Activated CD8-positive, alpha-beta memory T cell treated with anti-CD3 and anti-CD28 coated beads for 4 hours (primary cell): ENCODE results near the gene CHD2.
"Not testable (repeated sequence)": the region's sequence is repeated elsewhere in the genome, so short reads cannot be mapped to it uniquely, and the experiment has no call there.

Experiments
- DNase-seq, 2 donors: peaks; one replicate each; pipeline ENCODE4 v3.0.0-alpha.2; 2020; ENCODE audit warnings: low read depth in 2 of 2

The CHD2 gene

DNA sequence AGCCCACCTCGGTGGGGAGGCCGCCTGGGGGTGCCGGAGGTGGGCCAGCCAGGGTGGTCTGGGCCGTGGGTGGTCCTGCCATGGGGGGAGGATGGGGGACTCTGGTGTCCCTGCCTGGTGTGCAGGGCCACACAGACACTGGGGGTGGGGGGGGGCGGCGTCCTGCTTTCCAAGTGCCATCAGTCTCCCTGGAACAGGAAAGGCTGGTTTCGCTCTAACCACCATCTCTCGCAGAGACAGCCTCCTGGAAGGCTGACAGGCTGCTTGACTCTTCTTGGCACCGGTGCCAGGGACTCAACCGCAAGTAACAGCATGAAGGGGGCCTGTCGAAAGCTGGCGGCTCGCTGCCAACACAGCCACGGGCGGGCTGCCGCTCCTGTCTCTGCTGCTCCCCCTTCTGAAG is 148.6 kb downstream of the CHD2 start:
- DNase-seq = no peak

DNA sequence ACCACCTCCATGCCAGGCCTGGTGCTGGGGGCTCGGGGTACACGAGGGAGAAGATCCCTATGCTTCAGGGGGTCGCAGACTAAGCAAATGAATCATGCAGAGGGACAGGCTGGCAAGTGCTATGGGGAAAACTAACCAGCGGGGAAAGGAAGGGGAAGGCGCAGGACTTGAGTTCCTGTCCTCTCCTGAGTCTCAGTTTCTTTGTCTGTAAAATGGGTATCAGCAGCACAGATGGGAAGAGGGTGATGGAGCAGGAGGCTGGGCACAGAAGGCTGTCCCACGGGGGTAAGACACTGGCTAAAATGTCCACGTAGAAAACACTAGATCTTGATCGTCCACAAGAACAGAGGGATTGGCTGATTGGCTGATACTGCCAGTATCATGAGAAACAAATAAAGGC is 149.1 kb downstream of the CHD2 start:
- DNase-seq = no peak

DNA sequence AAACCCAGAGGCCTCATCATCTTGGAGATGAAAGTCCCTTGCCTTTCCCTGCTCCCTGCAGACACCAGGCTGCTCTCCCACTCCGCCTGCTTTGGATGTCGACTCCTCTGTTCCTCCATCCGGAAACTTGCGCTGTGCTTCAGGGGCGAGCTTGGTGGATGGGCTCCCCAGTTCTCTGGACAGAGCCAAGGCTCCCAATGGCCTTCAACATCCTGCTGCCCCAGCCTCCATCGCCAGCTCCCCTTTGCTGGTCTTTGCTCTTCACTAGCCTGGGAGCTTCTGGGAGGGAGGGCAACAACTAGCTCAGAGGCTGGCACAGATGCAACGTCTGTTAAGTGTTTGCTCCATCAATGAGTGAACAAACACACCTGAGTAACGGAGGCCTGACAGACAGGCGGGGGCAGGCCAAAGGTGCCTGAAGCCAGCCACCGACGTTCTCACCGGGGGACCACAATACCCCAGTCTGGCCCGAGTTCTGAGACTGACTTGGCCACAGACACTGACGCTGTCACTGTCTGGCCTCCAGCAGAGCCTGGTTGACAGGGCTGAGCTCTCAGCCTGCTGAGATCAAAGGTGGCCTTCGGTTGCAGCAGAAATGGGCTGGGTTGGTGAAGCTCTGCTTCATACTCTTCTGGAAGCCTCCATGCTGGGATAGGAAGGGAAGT is 149.9 kb downstream of the CHD2 start:
- no peak for DNase-seq

DNA sequence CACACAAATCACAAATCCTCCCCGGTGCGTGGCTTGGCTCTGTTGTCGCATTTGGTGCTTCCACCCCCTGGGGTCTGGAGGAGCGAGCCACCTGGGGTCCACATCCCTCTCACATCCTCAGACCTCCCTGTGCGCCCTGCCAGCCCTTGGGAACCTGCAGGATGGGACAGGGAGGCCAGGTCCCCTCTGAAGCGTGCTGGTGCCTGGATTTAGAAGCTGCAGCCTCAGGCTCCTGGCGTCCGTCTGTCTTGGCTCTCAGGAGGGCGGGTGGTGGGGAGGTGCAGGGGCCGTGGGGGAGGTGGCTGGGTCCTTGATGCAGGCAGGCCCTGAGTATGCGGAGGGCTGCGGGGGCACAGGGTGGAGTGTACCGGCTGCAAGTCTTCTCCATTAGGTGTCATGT is 150.5 kb downstream of the CHD2 start:
- no peak for DNase-seq

DNA sequence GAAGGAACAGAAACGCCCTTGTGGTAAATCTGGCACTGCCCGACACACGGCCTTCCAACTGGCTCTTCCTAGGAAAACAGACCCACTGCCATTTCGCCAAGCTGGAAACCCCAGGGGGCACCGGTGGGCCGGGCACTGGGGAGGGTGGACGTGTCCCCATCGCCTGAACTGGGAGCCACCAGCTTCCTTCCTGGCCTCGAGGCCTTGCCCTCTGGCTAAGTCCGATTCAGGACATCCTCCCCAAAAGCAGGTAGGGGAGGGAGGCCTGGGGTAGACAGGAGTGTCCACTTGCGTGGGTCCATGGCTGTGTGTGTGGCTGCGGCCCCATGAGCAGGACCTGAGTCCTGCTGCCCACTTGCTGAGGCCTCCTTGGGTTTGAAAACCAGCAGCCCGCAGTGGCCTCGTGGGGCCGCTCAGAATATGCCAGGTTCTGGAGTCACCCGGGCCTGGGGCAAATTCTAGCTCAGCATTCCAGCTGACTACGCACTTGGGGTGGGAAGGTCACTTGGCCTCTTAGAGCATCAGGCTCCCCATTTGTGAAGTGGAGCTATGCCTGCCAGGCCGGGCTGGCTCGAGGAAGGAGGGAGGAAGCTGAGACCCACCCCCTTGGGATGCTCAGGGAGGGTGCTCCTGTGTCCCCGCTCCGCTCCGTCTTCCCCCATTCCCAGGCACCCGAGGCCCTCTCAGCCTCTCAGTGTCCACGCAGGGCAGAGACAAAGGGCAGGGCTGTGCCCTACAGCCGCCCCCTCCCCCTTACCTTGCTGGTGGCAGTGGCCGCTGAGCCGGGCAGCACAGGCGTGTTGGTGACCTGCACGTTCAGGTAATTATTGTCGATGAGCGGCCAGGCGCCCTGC is 151.3 kb downstream of the CHD2 start:
- DNase-seq = no peak

DNA sequence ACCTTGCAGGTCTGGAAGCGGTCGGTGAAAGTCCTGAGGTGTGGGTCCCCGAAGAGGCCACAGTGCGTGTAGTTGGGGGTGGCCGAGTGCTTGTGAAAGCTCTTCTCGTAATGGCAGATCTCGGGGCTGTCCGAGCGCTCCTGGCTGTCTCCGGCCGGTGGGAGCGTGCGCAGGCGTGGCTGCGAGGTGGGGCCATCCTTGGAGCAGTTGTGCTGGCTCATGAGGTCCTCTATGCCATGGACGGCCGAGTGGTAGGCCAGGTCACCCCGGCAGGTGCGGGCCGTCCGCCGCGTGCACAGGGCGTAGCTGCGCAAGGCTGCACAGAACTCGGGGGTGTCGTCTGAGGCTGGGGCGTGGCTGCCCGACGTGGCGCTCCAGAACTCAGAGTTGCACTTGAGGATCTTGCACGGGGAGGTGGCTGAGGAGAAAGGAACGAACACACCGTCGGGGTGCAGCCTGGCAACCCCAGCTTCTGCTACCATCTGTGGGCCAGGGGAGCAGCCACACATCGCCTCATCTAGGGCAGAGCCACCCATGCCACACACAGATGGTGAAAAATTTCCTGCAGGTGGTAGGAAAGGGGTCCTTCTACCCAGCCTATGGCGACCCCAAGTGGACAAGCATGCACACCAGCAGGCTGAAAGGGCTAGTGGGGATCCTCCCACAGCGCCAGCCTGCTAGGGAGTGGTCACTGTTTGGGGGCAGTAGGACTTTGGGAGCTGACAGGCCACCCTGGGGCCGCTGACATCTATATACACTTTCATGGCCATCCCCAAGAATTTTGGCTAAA is 152.2 kb downstream of the CHD2 start:
- no peak for DNase-seq

DNA sequence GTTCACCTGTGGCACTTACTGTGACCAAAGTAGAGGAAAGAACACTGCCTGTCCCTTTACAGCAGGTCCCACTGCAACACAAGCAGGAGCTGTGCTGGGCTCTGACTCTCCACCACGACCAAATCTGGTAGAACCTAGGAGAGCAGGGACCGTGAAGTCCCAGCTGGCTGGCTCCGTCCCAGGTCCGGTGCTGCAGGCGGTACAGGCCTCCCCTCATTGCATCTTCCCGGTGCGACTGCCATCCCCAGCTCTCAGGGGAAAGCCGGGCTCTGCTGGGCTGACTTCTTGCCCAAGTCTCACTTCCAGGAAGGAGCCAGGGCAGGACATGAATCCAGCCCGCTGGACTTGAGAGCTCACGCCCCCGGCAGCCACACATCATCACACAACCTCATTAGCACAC is 155.1 kb downstream of the CHD2 start:
- DNase-seq = no peak

DNA sequence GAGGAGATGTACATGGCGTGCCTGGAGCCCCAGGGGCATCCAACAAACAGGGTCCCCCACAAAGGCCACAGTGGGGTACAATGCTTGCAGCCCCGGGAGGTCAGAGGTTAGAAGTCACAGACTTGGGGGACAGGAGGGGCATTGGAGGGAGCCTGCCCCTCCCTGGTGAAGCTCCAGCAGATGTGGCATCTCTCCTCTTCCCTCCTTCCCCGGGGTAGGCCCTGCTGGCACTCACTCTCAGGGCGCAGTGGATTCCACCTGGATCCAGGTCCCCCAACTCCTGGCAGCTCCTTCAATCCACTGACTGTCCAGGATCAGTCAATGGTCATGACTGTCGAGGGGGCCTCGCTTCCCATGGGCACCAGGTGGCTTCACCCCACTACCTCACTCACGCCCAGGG is 156.7 kb downstream of the CHD2 start:
- no peak for DNase-seq

DNA sequence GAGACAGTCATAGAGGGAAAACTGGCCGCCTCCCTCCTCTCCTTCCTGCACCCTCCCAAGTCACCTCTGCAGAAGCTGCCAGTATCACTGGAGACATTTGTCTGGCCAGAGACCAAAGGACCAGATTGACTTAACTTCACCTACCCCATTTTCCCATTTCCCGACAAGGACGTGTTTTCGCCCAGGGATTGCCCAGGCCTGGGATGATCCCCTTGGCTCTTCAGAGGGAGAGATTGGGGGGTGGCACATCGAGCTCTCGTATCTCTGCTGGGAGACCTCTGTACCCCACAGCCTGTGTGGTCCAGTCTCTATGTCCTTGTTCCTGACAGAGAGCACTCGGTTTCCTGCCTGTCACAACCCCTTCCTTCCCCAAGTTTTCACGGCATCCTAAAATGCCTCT is 157.5 kb downstream of the CHD2 start:
- DNase-seq = no peak

DNA sequence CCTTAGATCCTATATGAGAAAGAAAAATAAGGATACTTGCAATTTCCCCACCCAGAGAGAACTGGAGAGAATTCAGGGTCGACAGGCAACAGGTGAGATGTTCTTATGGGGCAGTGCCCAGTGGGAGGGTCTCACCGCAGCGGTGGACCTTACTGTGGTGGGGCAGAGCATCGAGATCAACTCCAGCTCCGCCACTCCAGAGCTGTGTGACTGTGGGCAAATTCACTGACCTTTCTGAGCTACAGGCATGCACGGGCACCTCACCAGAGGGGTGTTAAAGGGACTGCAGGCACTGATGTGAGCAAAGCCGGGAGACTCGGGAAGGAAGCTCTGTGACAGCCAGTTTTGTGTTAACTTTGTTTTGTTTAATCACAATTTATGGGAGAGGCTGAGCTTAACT is 158.0 kb downstream of the CHD2 start:
- DNase-seq = no peak

DNA sequence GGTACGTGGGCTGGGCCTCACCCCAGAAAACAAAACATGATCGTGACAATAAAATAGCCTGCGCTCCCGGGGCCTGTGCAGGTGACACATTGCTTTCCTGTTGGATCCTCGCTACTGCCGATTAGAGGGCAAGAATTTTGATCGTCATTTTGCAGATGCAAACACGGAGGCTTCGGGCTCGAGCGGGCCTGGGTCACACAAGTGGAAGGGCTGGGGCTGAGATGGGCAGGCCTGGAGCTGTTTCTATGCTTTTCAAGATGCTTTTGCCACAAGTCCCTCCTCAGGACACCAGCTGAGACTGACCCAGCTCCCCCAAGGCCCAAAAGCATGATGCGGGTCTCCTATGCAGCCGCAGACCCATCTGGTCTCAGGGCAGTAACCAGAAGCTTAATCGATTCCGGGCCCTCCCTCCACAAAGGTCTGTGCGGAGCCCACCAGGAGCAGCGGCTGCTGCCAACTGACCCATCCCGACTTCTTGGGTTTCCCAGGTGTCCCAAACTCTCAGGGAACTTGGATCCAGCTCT is 158.8 kb downstream of the CHD2 start:
- no peak for DNase-seq

DNA sequence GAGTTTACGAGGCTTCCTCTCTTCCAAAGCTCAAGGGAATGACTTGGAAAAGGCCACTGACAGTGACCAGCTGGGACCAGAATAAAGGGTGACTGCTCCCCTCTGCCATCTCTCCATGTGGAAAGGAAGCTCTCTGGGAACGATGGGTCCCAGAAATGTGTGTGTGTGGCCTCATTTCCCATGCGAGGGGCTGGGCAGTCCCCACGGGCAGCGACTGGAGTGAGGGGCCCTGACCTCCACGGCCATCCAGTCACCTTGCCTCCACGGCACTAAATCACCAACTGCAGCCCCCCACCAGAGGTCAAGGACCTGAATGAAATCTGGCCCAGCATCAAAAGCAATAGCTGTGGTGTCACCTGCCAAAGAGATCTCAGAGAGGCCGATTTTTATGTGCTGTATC is 159.3 kb downstream of the CHD2 start:
- DNase-seq = no peak

DNA sequence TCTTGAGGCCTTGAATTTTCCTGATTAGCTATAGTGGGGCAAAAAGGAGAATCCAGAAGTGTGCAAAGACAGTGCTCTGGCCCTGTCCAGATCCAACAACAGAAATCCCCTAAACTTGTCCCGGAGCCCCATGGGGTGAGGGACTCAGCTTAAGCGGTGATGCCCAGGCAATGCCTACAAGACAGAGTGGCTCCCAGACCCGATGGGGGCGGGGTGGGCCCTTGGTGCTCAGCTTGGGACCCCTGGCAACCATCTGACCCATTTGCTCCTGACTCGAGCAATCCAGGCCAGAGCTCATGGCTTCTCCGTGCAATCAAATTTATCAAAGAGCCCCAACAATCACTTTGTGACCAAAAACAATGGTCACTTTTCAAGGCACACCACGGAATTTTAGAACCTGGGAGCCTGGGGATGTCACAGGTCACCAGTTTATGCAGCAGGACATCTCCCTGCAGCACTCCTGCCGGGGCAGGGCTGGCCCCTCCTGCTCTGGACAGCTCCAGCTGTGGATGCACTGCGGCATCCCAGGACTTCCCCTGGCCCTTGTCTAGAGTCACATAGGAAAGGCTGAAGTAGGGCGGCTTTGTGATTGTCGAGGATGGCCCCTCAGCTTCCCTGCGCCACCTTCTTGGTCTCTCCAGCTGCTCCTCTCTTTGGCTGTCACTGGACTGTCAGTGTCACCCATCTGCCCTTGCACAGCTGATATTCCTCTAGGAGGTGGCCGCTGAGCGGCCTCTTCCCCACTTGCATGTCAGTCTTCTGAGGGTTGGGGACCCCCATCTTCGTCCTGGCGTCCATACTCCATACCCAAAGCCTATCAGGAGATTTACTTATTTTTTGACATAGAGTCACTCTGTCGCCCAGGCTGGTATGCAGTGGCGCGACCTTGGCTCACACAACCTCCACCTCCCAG is 160.5 kb downstream of the CHD2 start:
- no peak for DNase-seq

DNA sequence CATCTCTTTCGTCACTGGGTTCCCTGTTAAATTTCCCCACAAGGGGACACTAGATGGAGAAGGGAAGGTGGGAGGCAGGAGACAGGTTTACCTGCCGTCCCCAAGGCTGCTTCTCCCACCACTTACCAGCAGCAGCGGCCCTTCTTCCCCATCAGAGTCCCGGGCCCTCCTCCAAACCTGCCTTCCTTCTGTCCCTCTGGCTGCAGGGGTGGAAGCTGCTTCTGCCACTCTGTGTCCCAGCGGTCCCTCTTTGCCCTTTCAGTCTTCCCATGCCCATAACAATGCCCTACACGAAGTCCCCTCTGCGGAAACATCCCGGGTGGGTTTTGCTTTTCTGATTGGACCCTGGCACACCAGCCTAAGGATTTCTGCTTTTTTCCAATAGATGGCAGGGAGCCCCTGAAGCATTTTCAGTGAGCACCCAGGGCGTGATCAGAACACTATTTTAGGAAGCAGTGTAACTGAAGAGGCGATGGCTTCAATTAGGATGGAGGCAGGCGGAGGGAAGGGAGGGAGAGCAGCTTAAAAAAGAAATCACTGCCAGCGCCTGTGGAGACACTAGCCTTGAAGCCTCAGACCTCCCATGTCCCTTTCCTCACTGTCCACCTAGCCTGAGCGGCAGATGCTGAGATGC is 162.6 kb downstream of the CHD2 start:
- DNase-seq = not testable (repeated sequence)

DNA sequence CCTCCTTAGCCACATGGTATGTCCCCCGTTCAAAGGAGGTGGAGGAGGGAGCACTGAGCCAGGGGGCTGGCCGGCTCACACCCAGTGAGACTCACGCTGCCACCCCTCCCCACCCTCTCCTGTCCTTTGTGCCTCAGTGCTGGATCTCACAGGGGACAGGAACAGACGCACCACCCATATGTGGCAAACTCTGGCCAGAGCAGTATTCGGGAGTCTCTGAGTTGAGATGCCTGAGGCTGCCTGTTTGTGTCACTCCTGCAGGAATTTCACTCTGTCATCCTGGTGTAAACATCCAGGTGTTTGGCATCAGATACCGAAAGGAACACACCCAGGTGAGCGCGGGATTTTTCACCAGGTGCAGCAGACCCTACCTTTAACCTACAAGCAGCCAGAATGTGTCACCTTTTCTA is 163.1 kb downstream of the CHD2 start:
- DNase-seq = no peak

DNA sequence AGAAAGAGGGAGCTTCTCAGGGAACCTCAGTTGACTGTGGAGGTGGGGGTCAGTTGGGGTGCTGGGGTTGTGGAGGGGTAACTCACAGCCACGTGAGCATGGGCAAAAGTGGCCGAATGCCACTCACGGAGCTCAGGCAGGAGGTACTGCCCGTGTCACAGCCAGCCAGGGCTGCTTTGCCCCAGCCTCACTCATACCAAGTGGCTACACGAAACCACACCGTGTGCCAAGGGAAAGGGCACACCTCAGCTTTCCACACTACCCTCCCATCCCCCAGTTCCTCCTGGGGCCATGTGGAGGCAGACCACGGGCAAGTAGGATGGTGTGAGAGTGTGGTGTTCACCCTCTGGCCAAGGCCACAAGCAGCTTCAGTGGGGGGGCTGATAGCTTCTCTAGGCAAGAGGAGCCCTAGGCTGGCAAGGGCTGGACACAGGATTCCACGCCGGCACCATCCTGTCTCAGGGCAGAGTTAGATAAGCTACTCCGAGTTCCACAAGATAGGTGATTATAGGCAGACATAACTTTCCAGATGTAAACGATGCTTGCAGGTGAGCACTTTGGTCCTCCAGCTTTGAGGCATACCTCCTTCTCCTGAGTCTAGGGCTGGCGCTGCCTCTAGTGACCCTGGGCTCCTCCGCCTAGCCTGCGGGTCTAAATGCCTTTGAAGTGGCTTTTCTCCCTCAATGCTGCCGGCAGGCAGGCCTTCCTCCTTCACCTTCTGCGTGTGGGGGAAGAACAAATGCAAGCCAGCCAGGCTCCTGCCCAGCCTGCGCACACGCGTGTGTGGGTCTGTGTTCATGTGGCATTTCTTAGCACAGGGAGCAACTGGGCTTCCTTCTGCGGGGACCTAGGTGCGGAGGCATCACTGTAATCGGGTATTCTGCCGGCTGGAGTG is 163.9 kb downstream of the CHD2 start:
- no peak for DNase-seq

DNA sequence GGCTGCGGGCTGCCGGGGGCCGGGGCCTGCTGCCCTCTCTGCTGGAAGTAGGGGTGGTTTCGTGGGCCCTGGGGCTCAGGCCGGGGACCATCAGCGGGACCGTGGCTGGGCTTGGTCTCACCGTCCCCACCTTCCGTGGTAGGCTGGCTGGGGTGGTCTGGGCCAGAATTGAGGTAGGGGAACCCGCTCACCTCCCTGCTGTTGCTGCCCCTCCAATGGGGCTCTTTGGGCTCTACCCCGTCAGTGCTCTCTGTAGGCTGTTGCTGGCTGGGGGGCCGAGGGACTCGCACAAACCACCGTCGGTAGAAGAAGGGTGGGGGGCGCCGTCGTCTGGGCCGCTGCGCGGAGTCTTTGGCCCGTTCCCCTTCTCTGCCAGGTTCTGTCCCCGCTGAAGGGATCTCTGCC is 165.5 kb downstream of the CHD2 start:
- DNase-seq = no peak

DNA sequence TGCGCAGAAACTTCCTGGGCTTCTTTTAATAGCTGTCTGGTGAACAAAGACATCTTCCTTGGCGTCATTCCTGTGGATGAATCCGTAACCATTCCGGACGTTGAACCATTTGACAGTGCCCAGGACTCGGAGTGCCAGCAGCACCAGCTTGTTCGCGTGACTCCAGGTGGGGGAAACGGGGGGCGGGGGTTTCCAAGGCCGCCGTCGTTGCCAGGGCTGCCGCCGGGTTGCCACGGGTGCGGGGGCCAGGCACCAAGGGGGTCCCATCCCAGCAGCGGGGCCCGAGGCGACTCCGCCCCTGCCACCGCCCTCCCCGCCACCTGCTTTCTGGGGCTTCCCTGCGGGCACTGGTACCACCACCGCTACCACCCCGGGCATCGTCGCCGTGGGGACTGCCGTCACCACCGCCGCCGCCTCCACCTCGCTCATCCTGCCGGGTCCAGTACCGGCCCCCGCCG is 166.1 kb downstream of the CHD2 start:
- DNase-seq = no peak

DNA sequence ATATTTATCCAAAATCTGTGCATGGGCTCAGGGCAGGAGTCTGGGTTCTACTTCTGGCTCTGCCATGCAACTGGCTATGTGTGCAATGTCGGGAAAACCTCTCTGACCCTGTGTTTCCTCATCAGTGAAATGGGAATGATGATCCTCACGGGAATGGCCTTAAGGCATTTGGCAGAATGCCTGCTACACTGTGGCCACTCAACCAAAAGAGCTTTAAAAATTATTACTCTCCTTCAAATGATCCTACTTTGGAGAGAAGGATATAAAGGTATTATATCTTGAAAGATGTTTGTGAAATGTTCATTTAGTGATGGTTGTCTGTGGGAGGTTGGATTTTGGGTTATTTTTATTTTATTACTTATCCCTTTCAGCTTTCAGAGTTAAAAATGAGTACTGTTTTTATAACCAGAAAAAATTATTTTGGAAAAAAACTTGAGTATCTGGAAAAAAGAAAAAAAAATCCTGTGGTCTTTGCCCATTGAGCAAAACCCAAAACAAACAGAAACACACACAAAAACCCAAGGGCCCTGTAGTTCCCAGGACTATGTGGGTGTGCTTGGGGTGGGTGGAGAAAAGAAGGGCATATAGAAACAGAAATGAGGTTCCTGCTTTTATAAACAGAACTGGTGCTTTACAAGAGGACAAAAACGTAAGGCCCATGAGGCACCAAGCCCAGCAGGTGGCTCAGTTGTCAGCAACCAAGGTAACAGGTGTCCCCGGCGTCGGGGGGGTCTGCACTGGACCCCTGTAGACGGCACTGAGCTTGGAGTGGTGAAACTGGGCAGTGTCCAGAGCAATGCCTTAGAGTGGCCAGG is 166.9 kb downstream of the CHD2 start:
- DNase-seq = no peak
